Measurements from ENCODE around the gene NDUFB6.

DNA sequence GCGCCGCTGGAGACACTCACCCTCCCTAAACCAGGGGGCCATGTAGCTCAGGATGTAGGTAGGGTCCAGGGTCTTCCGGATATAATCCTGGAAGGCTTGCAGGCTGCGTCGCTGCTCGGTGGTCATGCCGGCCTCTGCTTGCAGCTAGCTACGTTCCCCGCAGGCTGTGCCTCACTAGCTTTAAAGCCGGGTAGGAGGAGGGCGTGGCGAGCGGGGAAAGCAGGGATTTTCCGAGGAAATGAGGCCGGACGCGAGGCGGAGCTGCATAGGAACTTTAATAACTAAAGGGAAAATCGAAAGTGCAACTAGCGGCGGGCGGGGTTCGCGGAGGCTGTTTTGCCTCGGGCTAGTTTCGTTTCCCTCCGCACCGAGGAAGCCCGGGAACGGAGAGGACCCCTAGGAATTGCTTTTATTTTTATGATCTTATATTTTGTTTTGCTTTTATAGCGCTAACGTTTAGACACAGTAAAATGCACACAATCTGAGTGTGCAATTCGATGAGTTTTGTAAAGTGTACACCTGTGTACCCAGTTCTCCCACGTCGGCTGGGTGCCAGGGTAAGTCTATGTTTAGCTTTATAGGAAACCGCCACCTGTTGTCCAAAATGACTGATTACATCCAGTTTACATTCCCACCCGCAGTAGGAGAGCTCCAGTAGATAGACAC is 46.8 kb downstream of the NDUFB6 start, which contains the start of gene RIGI:
- TF ChIP-seq, protein P1, sequence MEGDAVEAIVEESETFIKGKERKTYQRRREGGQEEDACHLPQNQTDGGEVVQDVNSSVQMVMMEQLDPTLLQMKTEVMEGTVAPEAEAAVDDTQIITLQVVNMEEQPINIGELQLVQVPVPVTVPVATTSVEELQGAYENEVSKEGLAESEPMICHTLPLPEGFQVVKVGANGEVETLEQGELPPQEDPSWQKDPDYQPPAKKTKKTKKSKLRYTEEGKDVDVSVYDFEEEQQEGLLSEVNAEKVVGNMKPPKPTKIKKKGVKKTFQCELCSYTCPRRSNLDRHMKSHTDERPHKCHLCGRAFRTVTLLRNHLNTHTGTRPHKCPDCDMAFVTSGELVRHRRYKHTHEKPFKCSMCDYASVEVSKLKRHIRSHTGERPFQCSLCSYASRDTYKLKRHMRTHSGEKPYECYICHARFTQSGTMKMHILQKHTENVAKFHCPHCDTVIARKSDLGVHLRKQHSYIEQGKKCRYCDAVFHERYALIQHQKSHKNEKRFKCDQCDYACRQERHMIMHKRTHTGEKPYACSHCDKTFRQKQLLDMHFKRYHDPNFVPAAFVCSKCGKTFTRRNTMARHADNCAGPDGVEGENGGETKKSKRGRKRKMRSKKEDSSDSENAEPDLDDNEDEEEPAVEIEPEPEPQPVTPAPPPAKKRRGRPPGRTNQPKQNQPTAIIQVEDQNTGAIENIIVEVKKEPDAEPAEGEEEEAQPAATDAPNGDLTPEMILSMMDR (IDR thresholded peaks at IDR 0.05; ENCODE audit: poor library complexity), result peak; percentile 56
- TF ChIP-seq EZH2 (IDR thresholded peaks at IDR 0.05; ENCODE audit: borderline replicate concordance), result no peak

Measured in hepatocyte (in vitro differentiated cells).